HG02870 (cell line): ENCODE results near the gene HP.
"Not testable (repeated sequence)": the region's sequence is repeated elsewhere in the genome, so short reads cannot be mapped to it uniquely, and the experiment has no call there.

Source experiments
- ATAC-seq: cut with Tn5 transposase; IDR thresholded peaks from one replicate; pipeline ENCODE4 v1.9.1; 2021; ENCODE audit warnings: mild to moderate bottlenecking, moderate library complexity; ENCODE audit not compliant: unreplicated experiment

HP gene, protein sequence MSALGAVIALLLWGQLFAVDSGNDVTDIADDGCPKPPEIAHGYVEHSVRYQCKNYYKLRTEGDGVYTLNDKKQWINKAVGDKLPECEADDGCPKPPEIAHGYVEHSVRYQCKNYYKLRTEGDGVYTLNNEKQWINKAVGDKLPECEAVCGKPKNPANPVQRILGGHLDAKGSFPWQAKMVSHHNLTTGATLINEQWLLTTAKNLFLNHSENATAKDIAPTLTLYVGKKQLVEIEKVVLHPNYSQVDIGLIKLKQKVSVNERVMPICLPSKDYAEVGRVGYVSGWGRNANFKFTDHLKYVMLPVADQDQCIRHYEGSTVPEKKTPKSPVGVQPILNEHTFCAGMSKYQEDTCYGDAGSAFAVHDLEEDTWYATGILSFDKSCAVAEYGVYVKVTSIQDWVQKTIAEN

DNA sequence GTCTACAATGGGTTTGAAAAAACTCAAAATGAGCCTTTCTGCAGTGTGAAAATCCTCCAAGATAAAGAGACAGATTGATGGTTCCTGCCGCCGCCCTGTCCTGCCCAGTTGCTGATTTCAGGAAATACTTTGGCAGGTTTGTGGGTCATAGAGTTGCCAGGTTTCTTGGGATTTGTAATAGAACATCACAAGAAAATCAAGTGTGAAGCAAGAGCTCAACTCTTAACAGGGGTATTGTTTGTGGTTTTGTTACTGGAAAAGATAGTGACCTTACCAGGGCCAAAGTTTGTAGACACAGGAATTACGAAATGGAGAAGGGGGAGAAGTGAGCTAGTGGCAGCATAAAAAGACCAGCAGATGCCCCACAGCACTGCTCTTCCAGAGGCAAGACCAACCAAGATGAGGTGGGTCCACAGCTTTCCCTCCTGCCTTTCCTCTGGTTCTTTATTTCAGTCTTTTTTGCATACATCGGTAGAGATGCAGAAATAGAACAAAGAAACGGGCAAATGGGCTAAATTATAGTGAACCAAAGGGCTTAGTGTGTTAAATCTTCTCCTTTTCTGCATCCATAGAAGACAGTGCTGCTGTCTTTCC lies at the start of gene HP:
Gene HP (plus strand): TSS at position 252 of the 594 bp plus-strand sequence. CDS start 148 bp downstream, at position 400.
- not testable (repeated sequence) for ATAC-seq

DNA sequence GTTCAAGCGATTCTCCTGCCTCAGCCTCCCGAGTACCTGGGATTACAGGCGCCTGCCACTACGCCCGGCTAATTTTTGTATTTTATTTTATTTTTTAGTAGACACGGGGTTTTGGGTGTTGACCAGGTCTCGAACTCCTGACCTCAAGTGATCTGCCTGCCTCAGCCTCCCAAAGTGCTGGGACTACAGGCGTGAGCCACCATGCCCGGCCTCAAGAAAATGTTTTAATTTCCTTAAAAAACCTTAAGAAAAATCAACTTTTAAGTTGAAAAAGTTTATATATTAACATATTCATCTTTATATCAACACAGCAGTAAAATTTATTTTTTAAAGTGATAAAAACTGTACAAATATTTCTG lies 46.3 kb upstream of the HP start:
- not testable (repeated sequence) for ATAC-seq

- ATAC-seq: peak; percentile 99
These were observed 45.7 kb upstream of the HP start, which contains the start of gene DHODH for GRCh38 chr16:72008424-72009216. TSS of gene DHODH (plus strand) at chr16:72008744. CDS start at chr16:72008765, 21 bp downstream.

- ATAC-seq: no peak
These were observed 44.5 kb upstream of the HP start for GRCh38 chr16:72009779-72010178.

DNA sequence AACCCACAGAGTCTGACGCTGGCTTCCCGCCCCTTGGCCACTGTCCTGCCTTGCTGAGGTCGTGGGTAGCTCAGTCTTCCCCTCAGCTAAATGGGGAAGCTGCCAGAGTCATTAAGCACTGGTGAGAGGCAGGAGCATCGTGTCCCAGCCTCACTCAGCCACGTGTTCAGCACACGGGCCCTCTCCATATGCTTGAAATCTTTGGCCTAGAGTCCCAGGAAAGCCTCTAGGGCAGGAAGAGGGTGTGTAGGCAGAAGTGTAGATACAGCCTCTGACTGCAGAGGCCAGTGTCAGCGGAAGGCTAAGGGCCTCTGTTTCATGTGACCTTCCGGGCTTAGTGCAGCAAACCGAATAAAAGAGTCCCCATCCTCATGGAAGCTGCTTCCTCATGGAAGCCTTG lies 41.7 kb upstream of the HP start:
- ATAC-seq: no peak

GRCh38 chr16:72013389-72013788 lies 40.9 kb upstream of the HP start:
- ATAC-seq: no peak

- no peak for ATAC-seq
These were observed 40.3 kb upstream of the HP start for GRCh38 chr16:72013888-72014581.

GRCh38 chr16:72014675-72015074 lies 39.6 kb upstream of the HP start:
- ATAC-seq: no peak

GRCh38 chr16:72015124-72015523 lies 39.2 kb upstream of the HP start:
- no peak for ATAC-seq

DNA sequence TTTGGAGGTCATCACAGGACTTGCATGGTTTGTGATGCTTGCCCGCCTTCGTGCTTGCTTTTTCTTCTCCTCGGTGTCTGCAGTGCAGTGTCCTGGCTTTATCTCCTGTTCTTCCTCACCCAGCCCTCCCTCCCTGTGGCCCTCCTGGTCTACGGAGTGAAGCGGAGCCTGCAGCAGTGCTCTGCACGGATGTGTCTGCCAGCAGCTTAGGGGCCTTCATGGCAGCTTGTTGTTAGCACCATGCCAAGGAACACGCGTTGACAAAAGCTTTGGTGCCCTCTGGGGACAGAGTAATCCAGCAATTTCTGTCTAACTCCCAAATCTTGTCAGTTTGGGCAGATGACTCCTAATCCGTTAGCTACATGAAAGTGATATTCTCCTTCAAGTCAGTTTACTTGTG lies 35.8 kb upstream of the HP start:
- no peak for ATAC-seq

DNA sequence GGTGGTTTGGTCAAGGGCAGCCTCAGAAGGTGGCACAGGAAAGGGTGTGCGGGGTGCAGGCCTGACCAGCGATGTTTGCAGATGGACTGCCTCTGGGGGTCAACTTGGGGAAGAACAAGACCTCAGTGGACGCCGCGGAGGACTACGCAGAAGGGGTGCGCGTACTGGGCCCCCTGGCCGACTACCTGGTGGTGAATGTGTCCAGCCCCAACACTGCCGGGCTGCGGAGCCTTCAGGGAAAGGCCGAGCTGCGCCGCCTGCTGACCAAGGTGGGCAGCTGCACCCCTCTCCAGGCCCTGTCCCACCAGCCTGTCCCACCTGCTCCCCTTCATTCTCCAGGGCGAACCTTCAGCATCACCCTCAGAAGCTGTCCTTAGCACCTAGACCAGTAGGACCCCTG lies 33.3 kb upstream of the HP start:
- ATAC-seq: no peak

DNA sequence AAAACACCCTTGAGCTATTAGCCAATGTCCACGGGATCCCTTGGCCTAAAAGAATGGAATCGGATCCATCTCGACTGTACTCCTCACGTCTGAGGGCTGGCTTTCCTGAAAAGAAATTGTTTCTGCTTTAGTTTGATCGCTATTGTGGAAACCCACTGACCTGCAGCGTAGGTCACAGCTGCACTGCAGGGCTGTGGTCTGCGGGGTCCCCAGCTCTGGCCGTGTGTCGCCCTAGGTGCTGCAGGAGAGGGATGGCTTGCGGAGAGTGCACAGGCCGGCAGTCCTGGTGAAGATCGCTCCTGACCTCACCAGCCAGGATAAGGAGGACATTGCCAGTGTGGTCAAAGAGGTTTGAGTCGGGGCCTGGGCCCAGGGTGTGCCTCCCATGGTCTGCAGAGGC lies 32.2 kb upstream of the HP start:
- ATAC-seq: no peak

DNA sequence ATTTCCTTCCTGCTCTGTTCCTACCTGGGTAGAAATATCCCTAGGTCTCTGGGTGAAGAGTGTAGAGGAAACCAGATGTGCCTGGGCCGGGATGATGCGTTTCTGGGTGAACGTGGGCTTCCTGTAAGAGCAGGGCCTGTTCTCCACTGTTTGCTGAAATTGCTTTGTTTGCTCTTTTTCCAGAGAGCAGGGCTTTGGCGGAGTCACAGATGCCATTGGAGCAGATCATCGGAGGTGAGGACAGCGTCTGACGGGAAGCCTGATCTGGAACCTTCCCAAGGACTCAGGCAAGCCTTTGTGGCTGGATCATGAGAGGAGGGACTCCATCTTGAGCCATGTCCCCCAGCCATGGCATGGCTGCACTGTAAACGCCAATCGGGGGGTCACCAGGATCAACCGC lies 30.3 kb upstream of the HP start:
- no peak for ATAC-seq

DNA sequence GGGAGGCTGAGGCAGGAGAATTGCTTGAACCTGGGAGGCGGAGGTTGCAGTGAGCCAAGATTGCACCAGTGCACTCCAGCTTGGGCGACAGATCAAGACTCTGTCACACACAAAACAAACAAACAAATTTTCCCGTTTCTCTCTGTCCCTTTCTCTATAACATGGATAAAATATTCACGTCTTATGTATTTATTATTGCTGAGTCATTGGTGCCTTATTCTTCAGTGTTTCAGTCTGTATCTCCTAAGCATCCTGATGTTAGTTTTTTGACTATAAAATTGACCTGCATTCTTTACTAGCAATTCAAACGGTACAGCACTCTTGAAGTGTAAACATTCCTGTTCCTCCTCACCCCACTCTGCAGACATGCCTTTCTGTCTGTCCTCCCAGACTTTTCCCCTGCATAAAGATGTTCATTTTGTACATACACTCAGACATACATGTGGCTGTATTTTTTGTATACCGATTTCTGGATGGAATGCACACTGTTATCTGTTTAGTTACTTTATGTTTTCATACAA lies 29.4 kb upstream of the HP start:
- no peak for ATAC-seq

GRCh38 chr16:72025404-72026114 lies 28.7 kb upstream of the HP start:
- no peak for ATAC-seq

DNA sequence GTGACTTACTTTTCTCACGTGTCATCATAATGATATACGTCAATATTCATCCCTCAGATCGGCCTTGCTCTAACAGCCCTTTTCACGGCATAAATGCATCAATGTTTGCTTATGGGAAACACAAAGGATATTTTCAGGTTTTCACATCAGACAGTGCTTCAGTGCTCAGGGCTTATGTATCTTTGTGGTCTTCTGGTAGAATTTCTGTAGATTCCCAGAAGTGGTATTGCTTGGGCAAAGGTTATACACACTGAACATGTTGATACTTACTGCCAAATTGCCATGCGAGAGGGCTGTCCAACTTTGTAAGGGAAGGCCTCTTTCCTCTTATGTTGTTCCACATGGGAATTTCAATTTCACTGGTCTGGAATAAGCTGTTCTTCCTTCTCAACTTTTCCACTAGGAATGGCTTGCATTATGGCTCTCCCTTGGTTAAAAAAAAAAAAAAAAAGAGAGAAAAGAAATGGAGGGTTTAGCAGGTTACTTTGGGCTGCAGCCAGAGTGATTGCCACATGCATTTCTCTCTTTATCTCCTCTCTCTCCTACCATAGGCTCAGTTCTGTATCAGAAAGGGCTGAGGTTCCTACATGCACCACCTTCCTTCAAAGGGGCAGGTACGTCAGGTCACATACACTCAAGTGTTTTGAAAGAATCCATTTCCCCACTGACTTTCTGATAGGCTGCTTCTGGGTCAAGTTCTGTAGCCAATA lies 26.5 kb upstream of the HP start:
- no peak for ATAC-seq

GRCh38 chr16:72029567-72030271 lies 24.6 kb upstream of the HP start:
- no peak for ATAC-seq

GRCh38 chr16:72033437-72033836 lies 20.9 kb upstream of the HP start:
- no peak for ATAC-seq

- ATAC-seq: no peak
These were observed 18.2 kb upstream of the HP start for GRCh38 chr16:72036098-72036497.
